Measurements from ENCODE around the gene A3GALT2. TPM values are rescaled to one million over a fixed set of nuclear protein-coding genes. Genes with fewer than 3 reads are reported as not detected.

The A3GALT2 gene
- total RNA-seq, 6 experiments from 2014 or later = not detected

- H3K36me3 Mint-ChIP-seq (ENCODE audit: low read depth) = 0 out of 2 replicates have a peak, but pooled peaks cover 14% of the 10 kb centered on the region
- H3K9me3 Mint-ChIP-seq = no peaks in the 10 kb centered on the region
- H3K27ac Mint-ChIP-seq = peak overlapping the region; percentile 20; the same call in 1 of the 2 replicates
- TF ChIP-seq CTCF (IDR thresholded peaks at IDR 0.05) = peak; percentile 98
- H3K4me3 Mint-ChIP-seq = no peak overlapping the region
- H3K4me1 Mint-ChIP-seq (ENCODE audit: low read depth) = peaks cover 52% of the 10 kb centered on the region
- peak; percentile 73 for DNase-seq
- H3K27me3 Mint-ChIP-seq (ENCODE audit: insufficient read depth) = peaks cover 2% of the 10 kb centered on the region
Observed at GRCh38 chr1:33367485-33368405, 46.8 kb upstream of the A3GALT2 start.

DNA sequence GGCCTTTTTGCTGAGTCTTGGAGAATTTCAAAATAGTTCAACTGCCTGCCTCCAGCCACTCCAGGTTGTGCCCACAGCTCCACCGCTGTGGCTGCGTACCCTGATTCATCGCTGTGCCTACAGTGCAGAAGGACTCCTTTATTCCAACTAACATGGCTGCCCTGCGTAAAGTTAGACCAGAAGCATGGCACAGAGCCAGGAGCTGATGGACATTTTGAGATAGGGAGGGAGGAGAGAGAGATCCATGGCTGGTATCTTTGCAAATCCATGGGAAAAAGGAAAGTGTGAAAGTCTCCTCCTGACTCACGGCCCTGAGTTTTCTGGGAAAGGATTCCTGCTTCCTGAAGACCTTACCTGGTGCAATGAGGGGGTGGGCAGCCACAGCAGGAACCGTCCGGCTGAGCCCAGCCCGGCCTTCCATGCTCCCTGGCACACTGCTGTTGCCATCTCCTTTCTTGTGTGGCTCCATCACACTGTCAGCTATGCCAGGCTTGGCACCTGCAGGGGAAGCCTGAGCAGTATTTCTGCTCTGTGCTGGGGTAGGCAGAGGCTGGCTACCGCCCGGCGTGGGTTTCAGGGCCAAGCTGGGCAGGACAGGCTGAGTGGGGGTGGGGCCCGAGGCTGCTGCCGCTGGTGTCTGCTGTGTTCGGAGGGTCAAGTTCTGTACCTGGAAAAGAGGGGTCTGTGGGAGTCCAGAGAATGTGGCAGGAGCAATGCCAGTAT lies 46.0 kb upstream of the A3GALT2 start:
- Mint-ChIP-seq H3K27ac (peak overlapping the region; percentile 20; the same call in 1 of the 2 replicates), H3K4me1 (ENCODE audit: low read depth) (peaks cover 52% of the 10 kb centered on the region)

DNA sequence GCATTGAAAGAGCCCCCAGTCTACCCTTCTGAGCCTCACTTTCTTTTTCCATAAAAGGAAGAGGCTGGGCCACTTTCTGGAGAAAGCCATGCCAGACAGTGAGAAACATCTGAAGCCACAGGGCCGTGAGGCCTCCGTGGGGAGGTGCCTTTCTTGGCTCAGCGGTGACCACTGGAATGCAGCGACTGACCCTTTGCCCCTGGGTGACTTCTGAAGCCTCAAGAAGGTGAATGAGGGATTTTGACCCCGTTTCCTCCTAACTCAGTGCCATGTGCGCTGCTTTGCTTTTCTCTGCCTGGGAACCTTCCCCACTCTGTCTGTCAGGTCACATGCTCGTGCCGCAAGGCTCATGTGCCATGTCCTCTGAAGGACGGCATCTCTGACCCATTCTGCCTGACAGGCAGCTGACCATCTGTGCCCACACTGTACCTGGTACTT lies 44.7 kb upstream of the A3GALT2 start:
- peak overlapping the region; percentile 40; the same call in 1 of the 2 replicates for H3K27ac Mint-ChIP-seq
- no peaks in the 10 kb centered on the region for H3K9me3 Mint-ChIP-seq
- peaks cover 45% of the 10 kb centered on the region for H3K4me1 Mint-ChIP-seq (ENCODE audit: low read depth)
- H3K4me3 Mint-ChIP-seq = no peak overlapping the region; the same call in 1 of the 2 replicates
- H3K36me3 Mint-ChIP-seq (ENCODE audit: low read depth) = peaks cover 13% of the 10 kb centered on the region
- H3K27me3 Mint-ChIP-seq (ENCODE audit: insufficient read depth) = peaks cover 2% of the 10 kb centered on the region
- TF ChIP-seq CTCF (IDR thresholded peaks at IDR 0.05) = no peak
- peak; percentile 47 for DNase-seq

More for the DNA sequence above, 46.0 kb upstream of the A3GALT2 start:
- no peak for TF ChIP-seq CTCF (IDR thresholded peaks at IDR 0.05)
- H3K36me3 Mint-ChIP-seq (ENCODE audit: low read depth) = 0 out of 2 replicates have a peak, but pooled peaks cover 8% of the 10 kb centered on the region
- no peak overlapping the region for H3K4me3 Mint-ChIP-seq
- H3K27me3 Mint-ChIP-seq (ENCODE audit: insufficient read depth) = peaks cover 2% of the 10 kb centered on the region
- no peaks in the 10 kb centered on the region for H3K9me3 Mint-ChIP-seq
- DNase-seq = no peak

DNA sequence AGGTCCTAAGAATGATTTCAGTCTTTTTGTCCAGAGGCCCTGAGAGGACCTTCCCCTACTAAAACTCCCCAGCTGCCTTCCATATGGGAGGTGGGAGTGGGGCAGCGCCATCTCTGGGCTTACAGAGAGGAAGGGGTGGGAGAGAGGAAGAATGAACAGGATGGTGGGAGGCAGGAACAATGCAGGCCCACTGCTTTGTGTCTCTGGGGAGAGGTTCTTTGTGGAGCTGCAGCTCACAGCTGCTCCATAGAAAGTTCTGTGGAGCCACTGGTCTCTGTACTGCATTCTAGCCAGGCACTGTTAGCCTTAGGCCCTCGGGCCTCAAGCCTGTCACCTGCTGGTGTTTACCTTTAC lies 43.6 kb upstream of the A3GALT2 start:
- peaks cover 18% of the 10 kb centered on the region for H3K36me3 Mint-ChIP-seq (ENCODE audit: low read depth)
- H3K27me3 Mint-ChIP-seq (ENCODE audit: insufficient read depth) = peaks cover 2% of the 10 kb centered on the region
- no peak overlapping the region; the same call in 1 of the 2 replicates for H3K27ac Mint-ChIP-seq
- no peak for DNase-seq
- H3K4me1 Mint-ChIP-seq (ENCODE audit: low read depth) = peaks cover 37% of the 10 kb centered on the region
- H3K4me3 Mint-ChIP-seq = no peak overlapping the region
- no peak for TF ChIP-seq CTCF (IDR thresholded peaks at IDR 0.05)
- no peaks in the 10 kb centered on the region for H3K9me3 Mint-ChIP-seq

DNA sequence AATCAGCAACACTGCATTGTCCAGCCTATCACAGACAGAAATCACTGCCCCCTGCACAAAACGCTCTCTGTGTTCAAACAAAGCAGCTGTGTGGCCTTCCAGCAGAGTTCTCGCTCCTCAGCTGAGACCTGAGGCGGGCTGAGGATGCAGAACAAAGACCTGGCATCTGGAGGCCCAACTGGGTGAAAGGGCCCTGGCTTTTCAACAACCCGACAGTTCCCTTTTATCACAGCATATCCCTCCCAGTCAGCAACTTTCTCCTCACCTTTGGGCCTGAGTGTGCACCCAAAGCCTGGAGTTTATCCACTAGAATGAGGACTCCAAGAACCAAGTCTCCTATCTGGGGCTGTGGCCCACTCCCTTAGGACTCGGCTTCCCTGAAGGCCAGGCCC lies 42.6 kb upstream of the A3GALT2 start:
- TF ChIP-seq CTCF (IDR thresholded peaks at IDR 0.05) = no peak
- peaks cover 37% of the 10 kb centered on the region for H3K4me1 Mint-ChIP-seq (ENCODE audit: low read depth)
- DNase-seq = no peak
- H3K27ac Mint-ChIP-seq = no peak overlapping the region
- no peaks in the 10 kb centered on the region for H3K9me3 Mint-ChIP-seq
- H3K4me3 Mint-ChIP-seq = no peak overlapping the region
- peaks cover 2% of the 10 kb centered on the region; the same call in 1 of the 2 replicates for H3K27me3 Mint-ChIP-seq (ENCODE audit: insufficient read depth)
- H3K36me3 Mint-ChIP-seq (ENCODE audit: low read depth) = peaks cover 22% of the 10 kb centered on the region
